Measurements from ENCODE around the gene CNTNAP2. TPM values are rescaled to one million over a fixed set of nuclear protein-coding genes. Genes with fewer than 3 reads are reported as not detected.

CNTNAP2 gene
- total RNA-seq, 3 donors from 2014 or later (not counting 1 experiment from before 2014, with no cell fraction given): 0.18 to 1.1 TPM; not detected in 1

DNA sequence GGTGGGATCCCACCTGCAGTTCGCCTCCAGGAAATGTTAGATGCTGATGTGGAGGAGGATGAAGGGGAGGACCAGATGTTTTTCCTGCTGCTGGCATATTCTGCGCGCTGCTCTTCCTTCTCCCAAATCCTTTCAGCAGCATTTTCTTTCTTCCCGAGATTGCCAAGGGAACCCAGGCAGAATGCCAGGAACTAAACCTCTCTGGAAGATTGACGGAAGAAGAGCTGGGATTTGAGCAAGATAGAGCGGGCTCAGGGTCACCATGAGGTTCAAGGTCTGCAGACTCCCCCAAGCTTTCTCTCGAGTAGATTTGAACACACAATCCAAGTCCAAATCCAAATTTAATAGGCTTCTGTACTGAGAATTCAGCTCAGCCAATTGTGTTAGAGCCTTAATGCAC lies 2128.8 kb downstream of the CNTNAP2 start:
- H3K36me3 Mint-ChIP-seq: no peaks in the 10 kb centered on the region
- Histone ChIP-seq H3K4me3 (ENCODE audit: low read length) (no peak overlapping the region), H3K9me3 (ENCODE audit: control insufficient read depth, insufficient read depth, low read length) (no peaks in the 10 kb centered on the region), H3K27ac (ENCODE audit: low read length) (no peak overlapping the region), H3K4me1 (ENCODE audit: control insufficient read depth, insufficient read depth, low read length) (no peaks in the 10 kb centered on the region), H3K36me3 (ENCODE audit: control insufficient read depth, insufficient read depth, low read length) (no peaks in the 10 kb centered on the region), H3K27me3 (ENCODE audit: control insufficient read depth, insufficient read depth, low read length) (peaks cover 6% of the 10 kb centered on the region)
- peaks cover 28 to 31% of the 10 kb centered on the region in 2 donors for H3K27me3 Mint-ChIP-seq (ENCODE audit: low read depth in 2 of 2)
- no peaks in the 10 kb centered on the region for H3K9me3 Mint-ChIP-seq
- 78% methylated on average over 7 of the region's 7 CpGs for WGBS (ENCODE audit: insufficient coverage)
- TF ChIP-seq CTCF (IDR thresholded peaks at IDR 0.05): no peak
- intact Hi-C loops (cut with micrococcal nuclease): no loop called here
- peaks cover 6 to 7% of the 10 kb centered on the region in 2 donors for H3K4me1 Mint-ChIP-seq
- H3K27ac Mint-ChIP-seq: no peak overlapping the region
- DNase-seq (no peak), ATAC-seq (no peak)
- H3K4me3 Mint-ChIP-seq: no peak overlapping the region

DNA sequence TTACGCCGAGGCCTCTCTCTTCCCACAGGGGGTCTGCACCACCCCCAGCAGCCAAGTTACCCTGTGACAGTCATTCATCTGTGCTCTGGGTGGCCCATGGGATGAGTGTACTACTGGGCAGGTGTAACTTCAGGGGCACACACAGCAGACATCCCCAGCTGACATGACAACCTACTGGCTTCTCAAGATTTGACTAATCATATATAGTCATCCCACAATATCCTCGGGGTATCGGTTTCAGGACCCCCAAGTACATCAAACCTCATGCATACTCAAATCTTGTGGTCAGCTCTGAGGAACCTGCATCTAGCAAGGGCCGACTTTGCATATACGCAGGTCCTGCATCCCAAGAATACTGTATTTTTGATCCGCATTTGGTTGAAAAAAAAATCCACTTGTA lies 2137.0 kb downstream of the CNTNAP2 start:
- intact Hi-C loops (cut with micrococcal nuclease): no loop called here
- no peak for DNase-seq
- WGBS (ENCODE audit: insufficient coverage): 84% methylated on average over 7 of the region's 7 CpGs
- Mint-ChIP-seq H3K4me3 (no peak overlapping the region), H3K36me3 (no peaks in the 10 kb centered on the region), H3K27me3 (ENCODE audit: low read depth in 2 of 2) (peaks cover 15 to 21% of the 10 kb centered on the region in 2 donors), H3K4me1 (no peaks in the 10 kb centered on the region), H3K27ac (no peak overlapping the region), H3K9me3 (peaks cover 0 to 2% of the 10 kb centered on the region in 2 donors)
- Histone ChIP-seq H3K9me3 (ENCODE audit: control insufficient read depth, insufficient read depth, low read length) (peaks cover 15% of the 10 kb centered on the region), H3K27ac (ENCODE audit: low read length) (no peak overlapping the region), H3K4me3 (ENCODE audit: low read length) (no peak overlapping the region), H3K36me3 (ENCODE audit: control insufficient read depth, insufficient read depth, low read length) (no peaks in the 10 kb centered on the region), H3K4me1 (ENCODE audit: control insufficient read depth, insufficient read depth, low read length) (no peaks in the 10 kb centered on the region), H3K27me3 (ENCODE audit: control insufficient read depth, insufficient read depth, low read length) (no peaks in the 10 kb centered on the region)
- no peak for TF ChIP-seq CTCF (IDR thresholded peaks at IDR 0.05)
- no peak for ATAC-seq

DNA sequence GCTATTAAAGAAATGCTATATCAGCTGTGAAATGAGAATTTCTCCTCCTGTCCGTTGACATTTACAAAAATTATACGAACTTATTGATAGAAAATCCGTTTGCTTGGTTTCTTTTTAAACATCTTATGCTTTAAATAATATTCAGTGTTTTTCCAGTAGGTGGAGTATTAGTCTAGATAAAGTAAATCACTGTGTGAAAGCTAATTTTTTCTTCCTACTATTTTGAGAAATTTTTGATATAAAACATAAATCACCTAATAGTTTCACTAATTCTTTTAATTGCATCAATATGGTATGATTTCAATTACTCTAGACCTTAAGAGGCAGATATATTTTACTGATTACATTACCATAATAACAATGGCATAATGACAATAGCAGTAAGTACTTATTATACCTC lies 2138.7 kb downstream of the CNTNAP2 start:
- Mint-ChIP-seq H3K27me3 (ENCODE audit: low read depth in 2 of 2) (peaks cover 5 to 21% of the 10 kb centered on the region in 2 donors), H3K4me1 (no peaks in the 10 kb centered on the region), H3K36me3 (no peaks in the 10 kb centered on the region), H3K4me3 (no peak overlapping the region), H3K9me3 (peaks cover 0 to 2% of the 10 kb centered on the region in 2 donors), H3K27ac (no peak overlapping the region)
- H3K9me3 ChIP-seq (ENCODE audit: control insufficient read depth, insufficient read depth, low read length): peaks cover 15% of the 10 kb centered on the region
- no CpG with 5 or more reads among the region's 3 CpGs for WGBS (ENCODE audit: insufficient coverage)
- no peak for DNase-seq
- H3K27ac ChIP-seq (ENCODE audit: low read length): no peak overlapping the region
- intact Hi-C loops (cut with micrococcal nuclease): no loop called here
- H3K4me1 ChIP-seq (ENCODE audit: control insufficient read depth, insufficient read depth, low read length): no peaks in the 10 kb centered on the region
- no peaks in the 10 kb centered on the region for H3K27me3 ChIP-seq (ENCODE audit: control insufficient read depth, insufficient read depth, low read length)
- TF ChIP-seq CTCF (IDR thresholded peaks at IDR 0.05): no peak
- H3K4me3 ChIP-seq (ENCODE audit: low read length): no peak overlapping the region
- no peak for ATAC-seq
- H3K36me3 ChIP-seq (ENCODE audit: control insufficient read depth, insufficient read depth, low read length): no peaks in the 10 kb centered on the region

- H3K27me3 Mint-ChIP-seq (ENCODE audit: low read depth in 2 of 2): peaks cover 5 to 20% of the 10 kb centered on the region in 2 donors
- no peak overlapping the region for H3K27ac Mint-ChIP-seq
- no peak overlapping the region for H3K4me3 Mint-ChIP-seq
- ATAC-seq: no peak
- 57% methylated on average over 6 of the region's 6 CpGs for WGBS (ENCODE audit: insufficient coverage)
- DNase-seq: no peak
- peaks cover 0 to 2% of the 10 kb centered on the region in 2 donors for H3K9me3 Mint-ChIP-seq
- TF ChIP-seq CTCF (IDR thresholded peaks at IDR 0.05): no peak
- H3K4me1 Mint-ChIP-seq: no peaks in the 10 kb centered on the region
- H3K36me3 ChIP-seq (ENCODE audit: control insufficient read depth, insufficient read depth, low read length): no peaks in the 10 kb centered on the region
- no peak overlapping the region for H3K27ac ChIP-seq (ENCODE audit: low read length)
- intact Hi-C loops (cut with micrococcal nuclease): no loop called here
- no peaks in the 10 kb centered on the region for H3K4me1 ChIP-seq (ENCODE audit: control insufficient read depth, insufficient read depth, low read length)
- peaks cover 8% of the 10 kb centered on the region for H3K9me3 ChIP-seq (ENCODE audit: control insufficient read depth, insufficient read depth, low read length)
- no peaks in the 10 kb centered on the region for H3K36me3 Mint-ChIP-seq
- no peak overlapping the region for H3K4me3 ChIP-seq (ENCODE audit: low read length)
- H3K27me3 ChIP-seq (ENCODE audit: control insufficient read depth, insufficient read depth, low read length): no peaks in the 10 kb centered on the region
These were observed 2139.8 kb downstream of the CNTNAP2 start for GRCh38 chr7:148256433-148256832.

Data from natural killer cell (primary cell).